NOMO-1 treated with DMSO at 0.1 percent for 48 hours (cell line): Measurements from ENCODE around the gene ETV5.
"Not testable (repeated sequence)": the region's sequence is repeated elsewhere in the genome, so short reads cannot be mapped to it uniquely, and the experiment has no call there.

ENCODE experiments used
- DNase-seq: peaks from one replicate; lab custom pipeline; 2025; ENCODE audit not compliant: unreplicated experiment; lab: John Stamatoyannopoulos, UW

ETV5 gene

DNA sequence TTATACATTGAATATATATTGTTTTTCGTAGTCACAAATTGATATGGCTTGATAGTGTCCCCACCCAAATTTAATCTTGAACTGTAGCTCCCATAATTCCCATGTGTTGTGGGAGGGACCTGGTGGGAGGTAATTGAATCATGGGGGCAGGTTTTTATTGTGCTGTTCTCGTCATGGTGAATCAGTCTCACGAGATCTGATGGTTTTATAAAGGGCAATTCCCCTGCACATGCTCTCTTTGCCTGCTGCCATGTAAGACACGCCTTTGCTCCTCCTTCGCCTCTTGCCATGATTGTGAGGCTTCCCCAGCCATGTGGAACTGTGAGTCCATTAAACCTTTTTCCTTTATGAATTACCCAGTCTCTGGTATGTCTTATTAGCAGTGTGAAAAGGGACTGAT, 82.9 kb downstream of the ETV5 start:
- not testable (repeated sequence) for DNase-seq

GRCh38 chr3:186025161-186025560, 83.7 kb downstream of the ETV5 start:
- no peak for DNase-seq

DNA sequence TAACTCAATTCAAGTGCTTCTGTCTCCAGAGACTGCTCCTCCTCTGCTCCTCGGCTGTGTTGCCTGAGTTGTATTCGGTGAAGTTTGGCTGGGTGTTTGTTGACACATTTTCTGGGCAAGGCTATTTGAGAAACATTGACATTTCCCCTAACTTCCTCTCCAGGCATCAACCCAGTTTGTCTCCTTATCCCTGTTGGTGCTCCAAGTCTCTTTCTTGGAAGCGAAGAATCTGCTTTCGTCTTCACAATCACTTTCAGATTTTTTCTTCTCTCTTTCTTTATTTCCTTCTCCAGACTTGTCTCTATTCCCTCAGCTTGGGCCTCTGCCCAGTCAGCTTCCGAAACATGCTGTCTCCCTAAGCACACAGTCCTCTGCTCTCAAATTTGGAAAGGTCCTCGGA, 84.7 kb downstream of the ETV5 start:
- DNase-seq: no peak

DNA sequence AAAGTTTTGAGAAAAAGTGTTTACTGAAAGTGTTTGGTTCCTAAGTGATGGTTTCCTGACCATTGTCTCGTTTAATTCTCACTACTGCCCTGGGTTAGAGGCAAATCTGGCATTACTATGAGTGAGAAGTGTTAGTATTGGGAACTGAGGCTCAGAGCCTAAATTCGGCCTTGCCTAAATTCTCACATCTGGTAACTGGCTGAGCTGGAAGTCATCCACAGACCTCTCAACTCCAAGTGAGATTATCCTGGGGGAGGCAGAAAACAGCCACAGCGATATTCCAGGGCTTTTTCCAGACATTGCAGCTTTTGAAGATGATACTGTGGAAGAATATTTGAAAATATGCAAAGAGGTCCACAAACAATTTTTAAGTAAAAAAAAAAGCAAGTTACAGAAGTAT, 86.0 kb downstream of the ETV5 start:
- DNase-seq: no peak

GRCh38 chr3:186021673-186022362, 87.1 kb downstream of the ETV5 start:
- no peak for DNase-seq

DNA sequence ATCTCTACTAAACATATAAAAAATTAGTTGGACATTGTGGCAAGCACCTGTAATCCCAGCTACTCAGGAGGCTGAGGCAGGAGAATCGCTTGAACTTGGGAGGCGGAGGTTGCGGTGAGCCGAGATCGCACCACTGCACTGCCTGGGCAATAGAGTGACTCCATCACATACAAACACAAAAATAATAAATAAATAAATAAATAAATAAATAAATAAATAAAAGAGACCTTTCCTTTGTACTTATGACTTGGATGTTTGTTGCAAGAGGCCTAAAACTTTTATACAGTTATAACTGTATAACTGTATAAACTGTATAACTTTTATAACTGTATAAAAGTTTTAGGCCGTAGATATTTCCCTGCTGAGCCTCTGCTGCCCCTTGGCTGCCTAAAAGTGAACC, 87.6 kb downstream of the ETV5 start:
- not testable (repeated sequence) for DNase-seq

GRCh38 chr3:186019288-186019687, 89.6 kb downstream of the ETV5 start:
- DNase-seq: not testable (repeated sequence)

DNA sequence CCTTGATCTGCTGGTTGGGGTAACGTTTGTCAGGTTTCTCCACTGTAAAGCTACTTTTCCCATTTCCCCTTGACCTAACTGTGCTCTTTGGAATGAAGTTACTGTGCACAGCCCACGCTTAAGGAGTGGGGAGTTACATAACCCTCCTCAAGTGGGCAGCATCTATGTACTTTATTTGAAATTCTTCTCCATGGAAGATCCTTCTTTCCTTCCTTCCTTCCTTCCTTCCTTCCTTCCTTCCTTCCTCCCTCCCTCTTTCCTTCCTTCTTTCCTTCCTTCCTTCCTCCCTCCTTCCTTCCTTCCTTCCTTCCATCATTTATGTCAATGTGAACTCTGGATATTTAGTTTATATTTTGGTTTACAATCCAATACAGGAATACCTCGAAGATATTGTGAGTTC, 94.0 kb downstream of the ETV5 start:
- no peak for DNase-seq

GRCh38 chr3:186013312-186013711, 95.6 kb downstream of the ETV5 start:
- no peak for DNase-seq

DNA sequence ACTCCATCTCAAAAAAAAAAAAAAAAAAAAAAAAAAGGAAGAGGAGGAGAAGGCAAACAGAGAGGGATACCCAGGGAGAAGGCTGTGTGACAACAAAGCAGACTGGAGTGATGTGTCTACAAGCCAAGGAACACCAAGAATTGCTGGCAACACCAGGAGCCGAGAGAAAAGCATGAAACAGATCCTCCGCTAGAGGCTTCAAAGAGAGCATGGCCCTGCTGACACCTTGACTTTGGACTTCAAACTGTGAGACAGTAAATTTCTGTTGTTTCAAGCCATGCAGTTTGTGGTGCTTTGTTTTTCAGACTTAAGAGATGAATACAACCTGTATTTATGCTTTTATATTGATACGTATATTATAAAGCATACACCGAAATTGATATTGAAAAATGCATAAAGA, 96.8 kb downstream of the ETV5 start:
- DNase-seq: no peak

GRCh38 chr3:186004671-186005070, 104.2 kb downstream of the ETV5 start:
- no peak for DNase-seq

- DNase-seq: no peak
Measured at GRCh38 chr3:186004209-186004608, 104.7 kb downstream of the ETV5 start.

- DNase-seq: no peak
Measured at GRCh38 chr3:186003610-186004009, 105.3 kb downstream of the ETV5 start.

GRCh38 chr3:186002884-186003472, 105.9 kb downstream of the ETV5 start:
- DNase-seq: peak; percentile 18

DNA sequence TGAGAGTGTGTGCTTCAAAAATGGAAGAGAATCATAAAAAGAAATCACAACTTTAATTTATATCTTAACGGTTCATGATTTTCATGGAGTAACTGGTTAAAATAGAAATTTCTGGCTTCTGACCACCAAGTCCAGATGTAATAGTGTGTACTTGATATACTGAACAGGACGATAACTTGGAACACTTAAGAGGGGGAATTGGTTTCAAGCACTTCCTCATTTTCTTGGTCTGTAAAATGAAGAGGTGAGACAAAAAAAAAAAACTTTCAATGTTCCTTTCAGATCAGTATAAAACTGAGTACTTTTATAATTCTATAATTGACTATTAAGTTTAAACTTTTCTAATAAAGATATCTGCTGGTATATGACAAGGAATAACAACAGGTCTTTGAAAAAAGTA, 107.0 kb downstream of the ETV5 start:
- DNase-seq: peak; percentile 35

GRCh38 chr3:185999221-185999620, 109.7 kb downstream of the ETV5 start:
- DNase-seq: no peak

- DNase-seq: peak; percentile 96
Measured at GRCh38 chr3:185998136-185998535, 110.8 kb downstream of the ETV5 start.

DNA sequence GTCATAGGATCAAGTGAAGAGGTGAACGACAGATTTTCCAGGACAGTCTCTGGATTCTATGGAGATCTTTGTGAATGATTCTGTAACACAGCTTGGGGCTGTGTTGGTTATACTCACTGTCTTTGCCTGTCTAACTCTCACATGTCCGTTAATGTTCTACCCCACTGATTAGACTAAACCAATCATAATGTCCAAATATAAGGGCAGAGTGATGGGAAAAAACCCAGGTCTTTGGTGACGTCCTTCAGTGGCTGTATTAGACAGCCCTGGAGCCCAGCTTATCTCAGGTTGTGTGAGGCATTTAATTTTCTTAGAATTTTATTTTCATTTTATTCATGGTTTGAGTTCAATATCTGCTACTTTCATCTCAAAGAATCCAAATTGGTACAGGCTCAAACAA, 111.8 kb downstream of the ETV5 start:
- DNase-seq: no peak
